Activated CD8-positive, alpha-beta T cell treated with anti-CD3 and anti-CD28 coated beads for 36 hours (primary cell): Measurements from ENCODE around the gene ZC3H10. TPM values are rescaled to one million over a fixed set of nuclear protein-coding genes. Genes with fewer than 3 reads are reported as not detected.

Experiments used
- ATAC-seq: fragments of 200-7000 bp; cut with Tn5 transposase; one replicate; pipeline ENCODE4 v1.10.0; 2021; ENCODE audit warnings: mild to moderate bottlenecking, moderate library complexity
- CTCF ChIA-PET: fragments of 350-600 bp; sonication (Branson Sonifier 250); formaldehyde crosslinking; loops from one replicate; lab custom pipeline; 2021; ENCODE audit warnings: antibody characterized with exemption; lab: Charles Lee
- POLR2A ChIA-PET: fragments of 350-600 bp; sonication (Branson Sonifier 250); formaldehyde crosslinking; loops from one replicate; lab custom pipeline; 2021; ENCODE audit warnings: antibody characterized with exemption; lab: Charles Lee
- DNase-seq: peaks from one replicate; pipeline ENCODE4 v3.0.0-alpha.2; 2020
- H3K27ac Mint-ChIP-seq: one replicate; pipeline ENCODE4 v1.8.0; 2021; ENCODE audit warnings: mild to moderate bottlenecking, mixed read lengths
- H3K27me3 Mint-ChIP-seq: one replicate; pipeline ENCODE4 v1.8.0; 2021; ENCODE audit warnings: mixed read lengths
- H3K36me3 Mint-ChIP-seq: one replicate; pipeline ENCODE4 v1.8.0; 2021; ENCODE audit warnings: low read depth, mixed read lengths
- H3K4me1 Mint-ChIP-seq: one replicate; pipeline ENCODE4 v1.8.0; 2021; ENCODE audit warnings: low read depth, mixed read lengths
- H3K4me3 Mint-ChIP-seq: one replicate; pipeline ENCODE4 v1.8.0; 2021; ENCODE audit warnings: mild to moderate bottlenecking, moderate library complexity, mixed read lengths
- H3K9me3 Mint-ChIP-seq: one replicate; pipeline ENCODE4 v1.8.0; 2021; ENCODE audit warnings: mixed read lengths
- CTCF ChIP-seq: fragments of 200-600 bp; IDR thresholded peaks from one replicate; pipeline ENCODE4 v1.8.0; 2022; ENCODE audit warnings: antibody characterized with exemption, mild to moderate bottlenecking
- intact Hi-C: fragments of 100-400 bp; cut with micrococcal nuclease; formaldehyde crosslinking; loops from one replicate; pipeline ENCODE4 v1.10.0; 2022
- total RNA-seq, 2 experiments: library from RNA; stranded (reverse); gene quantifications; one replicate each; pipeline ENCODE4 v1.2.3, GENCODE V29; 2021

The ZC3H10 gene
- total RNA-seq, 2 experiments from 2014 or later: 6.8 to 7.2 TPM

- H3K4me1 Mint-ChIP-seq: peaks cover 23% of the 10 kb centered on the region
- peaks cover 39% of the 10 kb centered on the region for H3K36me3 Mint-ChIP-seq
- POLR2A ChIA-PET: interaction anchor here (0.5 to 5.9 kb wide), 22 partner anchors 9 to 369 kb away, joined by 3 to 162 read pairs (median 8); partner anchors contain the start of genes ANKRD52, ERBB3, ESYT1 and GLS2
- H3K4me3 Mint-ChIP-seq: peak overlapping the region; percentile 89
- H3K9me3 Mint-ChIP-seq: no peaks in the 10 kb centered on the region
- no peaks in the 10 kb centered on the region for H3K27me3 Mint-ChIP-seq
- CTCF ChIA-PET: interaction anchor here (0.7 to 5.3 kb wide), 32 partner anchors 10 to 473 kb away, joined by 3 to 91 read pairs (median 5); partner anchors contain the start of genes ANKRD52, COQ10A, ESYT1 and MYL6
- no peak for TF ChIP-seq CTCF
- DNase-seq (no peak), ATAC-seq (peak; percentile 0)
- H3K27ac Mint-ChIP-seq: peak overlapping the region; percentile 100
- intact Hi-C loops: loop anchor here (2.0 to 5.0 kb wide), 4 partner anchors 33 to 104 kb away; partner anchors contain the start of genes MYL6B, RPS26 and SMARCC2
Observed at GRCh38 chr12:56118688-56119357, 757 bp downstream of the ZC3H10 start.

GRCh38 chr12:56119361-56119796 is 1.3 kb downstream of the ZC3H10 start:
- CTCF ChIA-PET: interaction anchor here (0.5 to 5.3 kb wide), 28 partner anchors 9 to 395 kb away, joined by 3 to 91 read pairs (median 5); partner anchors contain the start of genes ANKRD52, COQ10A, ESYT1 and MYL6

GRCh38 chr12:56120158-56120846 is 2.2 kb downstream of the ZC3H10 start:
- H3K27me3 Mint-ChIP-seq: no peaks in the 10 kb centered on the region
- no peak overlapping the region for H3K4me3 Mint-ChIP-seq
- TF ChIP-seq CTCF: no peak
- DNase-seq: no peak
- POLR2A ChIA-PET: interaction anchor here (1.1 to 5.9 kb wide), 8 partner anchors 8 to 368 kb away, joined by 4 to 162 read pairs (median 16); partner anchors contain the start of genes ESYT1, GLS2, MYL6 and MYL6B
- intact Hi-C loops: loop anchor here (10.0 kb wide), 1 partner anchor 134 kb away; the partner anchor contains the start of gene ANKRD52
- no peak for ATAC-seq
- H3K9me3 Mint-ChIP-seq: no peaks in the 10 kb centered on the region
- peaks cover 31% of the 10 kb centered on the region for H3K36me3 Mint-ChIP-seq
- CTCF ChIA-PET: interaction anchor here (0.5 to 5.3 kb wide), 23 partner anchors 9 to 396 kb away, joined by 3 to 91 read pairs (median 4); partner anchors contain the start of genes ANKRD52, ESYT1, MYL6 and MYL6B
- peaks cover 22% of the 10 kb centered on the region for H3K4me1 Mint-ChIP-seq
- H3K27ac Mint-ChIP-seq: peak overlapping the region; percentile 100

More at GRCh38 chr12:56119361-56119796, 1.3 kb downstream of the ZC3H10 start:
- peak overlapping the region; percentile 89 for H3K4me3 Mint-ChIP-seq
- peak; percentile 81 for TF ChIP-seq CTCF
- DNase-seq: peak; percentile 64
- ATAC-seq: no peak
- peaks cover 34% of the 10 kb centered on the region for H3K36me3 Mint-ChIP-seq
- intact Hi-C loops: loop anchor here (2.0 to 5.0 kb wide), 4 partner anchors 33 to 103 kb away; partner anchors contain the start of genes MYL6B, RPS26 and SMARCC2
- POLR2A ChIA-PET: interaction anchor here (0.5 to 5.9 kb wide), 15 partner anchors 9 to 369 kb away, joined by 3 to 162 read pairs (median 7); partner anchors contain the start of genes ANKRD52, ESYT1, GLS2 and MYL6
- peaks cover 23% of the 10 kb centered on the region for H3K4me1 Mint-ChIP-seq
- peak overlapping the region; percentile 100 for H3K27ac Mint-ChIP-seq
- H3K27me3 Mint-ChIP-seq: no peaks in the 10 kb centered on the region
- no peaks in the 10 kb centered on the region for H3K9me3 Mint-ChIP-seq

GRCh38 chr12:56121204-56121870 is 3.3 kb downstream of the ZC3H10 start:
- Mint-ChIP-seq H3K27me3 (no peaks in the 10 kb centered on the region), H3K36me3 (peaks cover 27% of the 10 kb centered on the region), H3K4me1 (peaks cover 25% of the 10 kb centered on the region), H3K9me3 (no peaks in the 10 kb centered on the region), H3K27ac (no peak overlapping the region), H3K4me3 (no peak overlapping the region)
- TF ChIP-seq CTCF: no peak
- CTCF ChIA-PET: interaction anchor here (2.1 to 9.5 kb wide), 3 partner anchors 29 to 342 kb away, joined by 5 to 110 read pairs (median 36); partner anchors contain the start of genes MYL6B and SMARCC2
- DNase-seq (no peak), ATAC-seq (no peak)
- POLR2A ChIA-PET: interaction anchor here (0.6 kb wide), 1 partner anchor 81 kb away, joined by 3 read pairs; no protein-coding TSS in a partner anchor
- intact Hi-C loops: loop anchor here (10.0 kb wide), 1 partner anchor 133 kb away; the partner anchor contains the start of gene ANKRD52
